NCI-H460 (cell line): Measurements from ENCODE around the gene SKP2. TPM values are rescaled to one million over a fixed set of nuclear protein-coding genes. Genes with fewer than 3 reads are reported as not detected.
"Not testable (repeated sequence)": the region's sequence is repeated elsewhere in the genome, so short reads cannot be mapped to it uniquely, and the experiment has no call there.

ENCODE experiments used
- DNase-seq: peaks from one replicate; pipeline ENCODE4 v3.0.0-alpha.2; 2016; ENCODE audit warnings: low read depth; ENCODE audit errors: extremely low read depth
- polyA plus RNA-seq: library from polyadenylated mRNA; depleted of rRNA; stranded (reverse); fragments of >200 nt; gene quantifications from 2 replicates; pipeline ENCODE4 v1.2.3, GENCODE V29; 2014; cell fraction: nucleus; rRNA removed
- total RNA-seq: library from RNA; depleted of rRNA; stranded (reverse); fragments of >200 nt; shearing (Covaris generic); gene quantifications from 2 replicates; pipeline ENCODE4 v1.2.3, GENCODE V29; 2014; rRNA removed

SKP2 gene
- total RNA-seq = 33.3 and 35.0 TPM in 2 replicates
- 37.3 and 60.3 TPM in 2 replicates for polyA plus RNA-seq

- peak; percentile 97 for DNase-seq
Measured at GRCh38 chr5:36151434-36152323, at the start of gene SKP2, which contains the start of gene LMBRD2. Gene SKP2, plus strand, starts transcription at chr5:36152111. Its CDS starts 152 bp downstream, at chr5:36152263. Gene LMBRD2, minus strand, starts transcription at chr5:36151887. Its CDS starts 8,538 bp downstream, at chr5:36143349.

- no peak for DNase-seq
Measured at GRCh38 chr5:36105819-36106218, 46.1 kb upstream of the SKP2 start.

- DNase-seq = no peak
Measured at GRCh38 chr5:36108758-36109460, 43.0 kb upstream of the SKP2 start.

- DNase-seq = no peak
Measured at GRCh38 chr5:36111238-36111637, 40.7 kb upstream of the SKP2 start.

- no peak for DNase-seq
Measured at GRCh38 chr5:36125868-36126267, 26.0 kb upstream of the SKP2 start.

GRCh38 chr5:36128795-36129194, 23.1 kb upstream of the SKP2 start:
- no peak for DNase-seq

- DNase-seq = not testable (repeated sequence)
Measured at GRCh38 chr5:36129666-36130065, 22.2 kb upstream of the SKP2 start.

- DNase-seq = not testable (repeated sequence)
Measured at GRCh38 chr5:36133009-36133408, 18.9 kb upstream of the SKP2 start.

GRCh38 chr5:36135988-36136387, 15.9 kb upstream of the SKP2 start:
- no peak for DNase-seq

DNA sequence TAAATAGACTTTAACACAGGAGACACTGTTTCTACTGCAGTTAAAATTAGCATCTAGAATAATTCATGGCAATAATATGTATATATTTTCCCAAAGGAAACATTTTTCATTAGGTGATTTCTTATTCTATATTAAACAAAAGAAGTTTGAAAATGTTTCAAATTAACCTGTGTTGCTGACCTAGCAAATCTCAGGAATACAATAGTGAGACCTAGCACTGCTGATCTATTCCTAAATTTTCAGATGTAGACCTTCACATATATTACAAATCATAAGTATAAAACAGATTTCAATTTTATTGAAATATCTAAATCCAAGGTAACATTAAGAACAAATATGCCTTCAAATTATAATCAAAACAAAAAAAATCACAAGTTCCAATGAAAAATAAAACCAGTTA, 15.3 kb upstream of the SKP2 start:
- no peak for DNase-seq

DNA sequence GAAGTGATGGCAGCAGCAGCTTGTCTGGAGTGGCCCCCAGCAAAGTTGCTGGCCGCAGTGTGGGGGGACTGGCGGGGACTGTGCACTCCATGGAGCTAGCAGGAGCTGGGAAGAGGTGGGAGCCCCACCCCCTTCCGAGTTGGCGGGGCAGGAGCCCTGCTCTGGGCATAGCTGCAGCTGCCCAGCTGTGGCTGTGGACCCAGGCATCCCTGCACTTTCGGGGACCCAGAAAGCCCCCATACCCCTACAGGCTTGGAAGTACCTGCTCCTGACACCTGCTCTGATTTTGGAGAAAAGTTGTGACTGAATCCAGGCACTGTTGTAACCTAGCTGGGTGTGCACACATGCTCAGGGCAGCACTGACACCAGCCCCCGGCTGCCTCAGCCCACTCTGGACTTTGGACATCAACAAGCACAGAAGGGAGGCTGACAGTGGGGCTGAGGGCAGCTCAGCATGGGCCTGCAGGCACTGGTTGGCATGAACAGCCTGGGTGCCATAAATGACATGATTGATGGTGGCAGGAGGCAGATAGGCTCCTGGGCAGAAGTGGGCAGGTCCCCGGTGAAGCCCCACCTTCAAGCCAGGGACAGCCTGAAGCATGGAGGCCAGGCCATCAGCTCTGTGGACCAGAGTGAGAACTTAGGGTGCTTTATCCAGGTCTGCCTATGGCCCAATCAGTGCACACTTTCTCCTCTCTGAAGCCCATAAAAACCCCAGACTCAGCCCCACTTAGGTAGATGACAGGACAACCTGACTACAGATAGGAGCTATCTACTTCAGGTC, 12.8 kb upstream of the SKP2 start:
- DNase-seq = no peak

GRCh38 chr5:36145311-36145710, 6.6 kb upstream of the SKP2 start:
- DNase-seq = no peak

- no peak for DNase-seq
Measured at GRCh38 chr5:36146390-36146789, 5.5 kb upstream of the SKP2 start.

GRCh38 chr5:36147681-36148080, 4.2 kb upstream of the SKP2 start:
- no peak for DNase-seq

- peak; percentile 18 for DNase-seq
Measured at GRCh38 chr5:36150676-36151433, 1.1 kb upstream of the SKP2 start.

- no peak for DNase-seq
Measured at GRCh38 chr5:36152324-36153297, 700 bp downstream of the SKP2 start.

DNA sequence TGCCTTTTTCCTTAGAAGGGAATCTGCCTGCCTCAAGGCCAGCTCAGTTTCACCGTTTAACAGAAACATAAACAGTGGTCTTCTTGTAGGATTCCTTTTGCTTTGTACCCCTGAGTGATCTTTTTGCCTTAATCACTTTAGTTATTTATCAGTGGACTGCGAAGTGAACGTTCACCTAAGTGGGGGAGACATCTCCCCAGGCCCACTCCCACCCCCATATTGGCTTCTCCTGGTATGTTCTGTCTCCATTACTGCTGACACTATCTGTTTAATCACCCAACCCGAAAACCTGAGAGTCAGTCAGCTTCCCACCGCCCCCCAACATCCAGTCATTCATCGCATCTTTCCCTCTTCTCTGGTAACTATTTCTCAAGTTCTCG, 1.4 kb downstream of the SKP2 start:
- no peak for DNase-seq

GRCh38 chr5:36153726-36154125, 1.8 kb downstream of the SKP2 start:
- no peak for DNase-seq

DNA sequence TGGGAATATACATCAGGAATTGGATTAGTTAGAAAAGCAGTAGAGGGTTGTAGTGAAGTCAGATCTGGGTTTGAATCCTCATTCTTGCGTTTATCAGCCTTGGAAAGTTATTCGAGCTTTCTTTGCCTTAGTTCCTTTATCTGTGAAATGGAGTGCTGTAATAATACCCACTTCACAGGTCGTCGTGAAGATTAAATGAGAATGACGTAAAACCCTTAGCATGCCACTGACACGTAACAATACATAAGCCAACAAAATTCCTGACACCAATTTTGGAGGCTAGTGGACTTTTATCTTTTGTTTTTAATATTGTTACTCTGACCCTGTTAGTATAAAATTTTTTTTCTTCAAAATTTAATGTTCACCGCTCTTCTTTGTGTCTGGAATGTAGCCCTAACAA, 3.4 kb downstream of the SKP2 start:
- DNase-seq = no peak
